Activated CD8-positive, alpha-beta memory T cell treated with anti-CD3 and anti-CD28 coated beads, Interleukin-2, amount 50 U/mL, for 4 hours (primary cell): ENCODE data around the gene CHN2.
A peak's percentile ranks its signal among the peaks of the same experiment; 100 is the strongest.

Experiments used
- DNase-seq: peaks from one replicate; pipeline ENCODE4 v3.0.0-alpha.2; 2020

CHN2 gene

DNA sequence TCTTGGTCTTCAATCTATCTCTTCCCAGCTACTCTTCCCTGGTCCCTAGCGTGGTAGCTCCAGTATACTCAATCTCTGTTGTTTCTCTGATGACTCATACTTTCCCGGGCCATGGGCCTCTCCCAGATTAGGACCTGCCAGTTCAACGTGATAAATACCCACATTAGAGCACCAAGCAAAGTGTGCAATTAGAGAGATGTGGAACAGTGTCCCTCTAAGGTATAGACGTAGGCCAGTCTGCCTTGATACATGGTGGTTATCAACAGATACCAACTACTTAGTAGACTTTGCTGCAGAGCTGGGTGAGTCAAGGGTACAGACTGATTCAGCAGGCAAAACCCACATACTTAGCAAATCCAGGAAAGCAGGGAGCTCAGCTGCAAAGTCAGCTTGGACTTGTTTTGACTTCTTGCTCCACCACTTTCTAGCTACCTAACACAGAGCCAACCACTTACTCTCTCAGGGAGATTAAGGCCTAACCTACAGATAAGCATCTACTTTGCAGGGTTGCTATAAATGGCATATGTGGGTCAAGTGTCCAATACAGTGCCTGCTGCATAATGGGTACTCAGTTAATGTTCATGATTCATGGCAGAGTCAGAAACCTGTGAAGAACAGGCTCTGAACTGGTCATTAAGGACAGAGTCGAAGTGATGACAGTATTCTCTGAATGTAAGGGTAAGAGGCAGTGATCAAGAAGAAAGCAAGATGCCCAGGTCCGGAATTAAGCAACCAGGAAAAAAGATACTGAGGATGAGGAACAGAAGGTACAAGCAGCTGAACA lies 176.1 kb downstream of the CHN2 start:
- no peak for DNase-seq

DNA sequence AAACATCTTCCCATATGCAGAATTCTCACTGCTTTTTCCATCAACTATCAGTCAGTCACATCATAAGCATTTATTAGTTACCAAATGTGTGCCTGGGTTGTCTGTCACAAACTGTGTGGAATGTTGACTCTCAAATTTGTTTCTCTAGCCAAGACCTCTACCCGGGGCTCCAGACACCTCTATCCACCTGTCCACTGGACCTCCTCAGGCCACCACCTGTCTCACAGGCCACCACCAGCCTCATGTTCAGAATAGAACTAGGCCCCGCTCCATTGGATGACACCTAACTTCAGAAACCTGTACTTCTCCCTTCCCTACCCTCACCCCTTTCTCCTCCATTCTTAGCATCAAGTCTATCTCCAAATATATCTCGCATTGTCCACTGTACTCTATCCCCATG lies 176.9 kb downstream of the CHN2 start:
- no peak for DNase-seq

DNA sequence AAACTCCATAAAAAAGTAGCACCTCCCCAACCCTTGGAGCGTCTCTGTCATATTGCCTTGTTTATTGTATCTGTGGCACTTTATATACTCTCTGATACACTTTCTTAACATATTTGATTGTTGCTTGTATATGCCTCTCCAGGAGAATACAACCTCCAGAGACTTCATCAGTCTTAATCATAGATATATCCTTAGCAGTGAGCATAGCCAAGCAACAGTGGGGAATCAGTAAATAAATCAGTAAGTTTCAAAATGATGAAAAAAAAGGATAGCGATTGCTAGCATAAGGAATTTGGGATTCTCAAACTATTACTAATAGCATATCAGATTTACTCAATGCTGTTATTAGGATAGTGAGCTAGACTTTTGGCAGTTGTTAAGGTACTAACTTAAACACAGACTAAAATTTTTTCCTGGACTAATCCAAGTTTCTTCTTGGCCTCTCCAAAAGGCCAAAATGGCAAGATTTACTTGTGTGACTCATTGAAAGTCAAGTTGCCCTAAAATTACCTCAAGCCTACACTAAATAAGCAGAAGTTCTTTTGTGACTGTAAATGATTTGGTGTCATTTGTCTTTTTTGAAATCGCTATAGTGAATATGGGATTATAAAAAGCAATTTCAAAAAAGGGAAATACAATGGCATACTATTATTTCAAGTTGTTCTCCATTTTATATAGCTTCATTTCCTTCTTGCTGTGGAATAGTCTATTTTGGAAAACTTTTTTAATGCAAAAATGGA lies 177.9 kb downstream of the CHN2 start:
- DNase-seq: no peak

- DNase-seq: no peak
Measured at GRCh38 chr7:29375641-29376562, 181.3 kb downstream of the CHN2 start.

DNA sequence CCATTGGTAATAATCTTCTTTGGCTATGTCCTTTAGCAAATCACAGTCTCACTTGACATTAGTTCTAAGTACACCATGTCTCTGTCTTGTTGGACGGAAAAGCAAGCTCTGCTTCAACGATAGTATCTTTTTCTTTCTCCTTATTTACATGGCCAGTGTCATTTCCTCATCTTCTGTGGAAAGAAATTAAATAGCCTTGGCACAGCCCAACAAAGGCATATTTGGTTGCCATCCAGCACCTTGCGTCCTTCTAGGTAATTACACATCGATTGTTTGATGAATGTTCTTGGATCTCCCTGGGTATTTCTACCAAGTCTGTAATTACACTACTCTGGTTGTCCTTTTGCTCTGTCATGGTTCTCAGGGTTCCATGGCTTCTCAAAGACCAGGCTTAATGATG lies 183.1 kb downstream of the CHN2 start:
- DNase-seq: no peak

GRCh38 chr7:29379551-29379950 lies 185.0 kb downstream of the CHN2 start:
- no peak for DNase-seq

DNA sequence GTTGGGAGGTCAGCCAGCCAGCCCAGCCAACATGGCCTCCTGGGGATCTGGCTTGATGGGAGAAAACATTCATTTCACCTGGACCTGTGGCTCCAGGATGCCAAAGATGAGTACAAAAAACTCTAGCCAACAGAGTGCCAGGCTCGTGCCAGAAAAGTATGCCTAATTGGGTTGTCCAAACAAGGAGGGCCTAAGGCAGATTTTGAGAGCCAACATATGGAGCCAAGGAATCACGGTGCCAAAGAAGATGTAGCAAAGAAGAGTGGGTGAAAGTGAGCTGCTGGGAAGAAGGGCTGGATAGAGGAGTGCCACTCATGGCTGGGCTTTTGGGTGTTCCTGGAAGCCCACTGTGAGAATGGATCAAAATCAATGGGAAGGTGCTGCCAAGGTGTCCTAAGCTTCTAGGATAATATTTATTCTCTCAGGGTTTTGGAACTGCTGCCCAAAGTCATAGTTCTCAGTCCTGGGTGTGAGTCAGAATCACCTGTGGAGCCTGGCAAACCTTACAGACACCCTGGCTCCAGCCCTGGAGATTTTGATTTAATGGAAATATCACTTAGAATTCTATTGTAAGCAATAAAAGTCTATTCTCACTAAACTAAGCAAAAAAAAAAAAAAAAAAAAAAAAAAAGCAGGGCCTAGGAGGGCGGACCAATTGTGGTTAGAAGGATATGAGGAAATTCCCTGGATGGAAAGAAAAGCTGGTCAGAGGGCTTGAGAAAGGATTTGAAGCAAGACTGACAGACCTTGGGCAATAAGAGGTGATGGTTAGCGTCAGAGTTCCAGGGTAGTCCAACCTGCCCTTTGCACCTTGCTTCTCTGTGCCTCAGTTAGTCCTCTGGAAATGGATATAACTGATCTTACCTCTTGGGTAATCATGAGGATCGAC lies 186.9 kb downstream of the CHN2 start:
- DNase-seq: no peak

DNA sequence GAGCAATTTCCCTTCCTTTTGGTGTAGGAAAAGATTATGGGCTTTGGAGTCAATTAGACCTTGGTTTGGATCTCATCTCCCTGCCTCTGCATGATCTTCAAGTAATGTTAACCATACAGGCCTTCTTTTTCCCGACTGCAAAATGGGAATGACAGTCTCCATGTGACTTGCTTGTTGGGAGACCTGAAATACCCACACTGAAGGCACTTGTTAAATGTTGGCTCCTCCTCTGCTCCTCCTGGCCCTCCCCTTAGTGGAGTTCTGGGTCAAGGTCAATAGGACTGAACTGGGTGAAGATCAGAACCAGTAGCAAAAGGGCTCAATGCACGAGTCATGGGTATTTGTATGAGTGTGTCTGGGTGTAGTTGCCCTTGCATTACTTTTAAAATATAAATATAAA lies 189.7 kb downstream of the CHN2 start:
- DNase-seq: no peak

DNA sequence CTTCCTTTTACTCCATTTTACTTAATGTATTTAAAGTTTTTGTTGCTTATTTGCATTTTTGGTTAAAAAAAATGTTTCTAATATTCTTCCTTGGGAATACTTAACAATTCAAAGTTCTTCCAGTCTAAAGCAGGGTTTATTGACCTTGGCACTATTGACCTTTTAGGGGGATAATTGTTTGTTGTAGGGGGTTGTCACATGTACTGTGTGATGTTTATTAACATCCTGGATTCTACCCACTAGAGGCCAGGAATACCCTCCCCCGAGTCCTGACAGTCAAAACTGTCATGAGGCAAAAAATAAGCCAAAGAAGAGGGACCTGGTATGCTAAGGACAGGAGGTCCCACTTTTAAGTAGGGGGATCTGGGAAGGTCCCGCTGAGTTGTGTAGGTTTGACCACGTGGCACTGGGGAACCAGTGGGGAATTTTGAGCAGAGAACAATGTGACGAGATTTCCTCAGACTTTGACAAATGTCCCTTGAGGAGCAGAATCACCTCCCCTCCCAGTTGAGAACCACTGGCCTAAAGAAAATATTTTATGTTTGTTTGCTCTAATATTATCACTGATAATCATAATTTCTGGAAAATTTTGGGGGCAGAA lies 190.7 kb downstream of the CHN2 start:
- no peak for DNase-seq

DNA sequence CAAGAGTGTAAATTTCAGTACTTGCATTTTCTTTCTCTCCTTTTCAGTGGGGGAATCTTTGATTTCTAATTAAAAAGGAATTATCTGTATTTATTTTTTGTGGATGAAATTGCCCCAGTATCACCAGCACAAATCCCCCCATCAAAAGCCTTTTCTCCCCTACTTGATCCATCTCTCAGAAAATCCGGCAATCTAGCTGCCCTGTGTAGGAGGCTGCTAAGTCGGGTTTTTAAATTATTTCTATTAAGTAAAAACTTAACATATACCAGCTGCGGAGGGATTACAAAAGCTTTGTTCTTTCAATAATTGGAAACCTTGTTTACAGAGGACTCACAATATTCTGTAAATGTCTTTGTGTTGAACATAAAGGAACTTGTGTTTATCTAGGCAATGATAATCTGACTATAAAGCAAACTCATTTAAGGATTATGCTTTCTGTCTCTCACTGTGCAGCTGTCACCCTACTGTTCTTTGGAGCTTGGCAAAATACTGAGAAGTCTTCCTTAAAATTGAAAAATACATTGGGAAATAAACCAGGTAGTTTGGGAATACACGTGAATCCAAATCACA lies 191.7 kb downstream of the CHN2 start:
- no peak for DNase-seq

DNA sequence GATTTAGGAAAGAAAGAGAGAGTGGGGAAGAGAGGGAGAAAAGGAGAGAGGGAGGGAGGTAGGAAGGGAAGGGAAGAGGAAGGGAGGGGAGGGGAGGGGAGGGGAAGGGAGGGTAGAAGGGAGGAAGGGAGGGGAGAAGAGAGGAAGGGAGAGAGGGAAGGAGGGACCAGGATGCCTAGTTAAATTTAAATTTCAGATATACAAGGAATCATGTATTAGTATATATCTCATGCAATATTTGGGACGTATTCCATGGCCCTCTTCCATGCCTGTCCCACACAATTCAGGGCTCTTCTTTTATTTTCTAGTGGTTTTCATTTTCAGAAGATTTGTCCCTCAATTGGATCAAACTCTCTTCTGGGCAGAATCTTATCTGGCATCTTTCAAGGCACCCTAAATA lies 196.7 kb downstream of the CHN2 start:
- no peak for DNase-seq

GRCh38 chr7:29394321-29394720 lies 199.7 kb downstream of the CHN2 start:
- no peak for DNase-seq

- no peak for DNase-seq
Measured at GRCh38 chr7:29396563-29396962, 202.0 kb downstream of the CHN2 start.

- DNase-seq: no peak
Measured at GRCh38 chr7:29397398-29397797, 202.8 kb downstream of the CHN2 start.

- no peak for DNase-seq
Measured at GRCh38 chr7:29398011-29398410, 203.4 kb downstream of the CHN2 start.

DNA sequence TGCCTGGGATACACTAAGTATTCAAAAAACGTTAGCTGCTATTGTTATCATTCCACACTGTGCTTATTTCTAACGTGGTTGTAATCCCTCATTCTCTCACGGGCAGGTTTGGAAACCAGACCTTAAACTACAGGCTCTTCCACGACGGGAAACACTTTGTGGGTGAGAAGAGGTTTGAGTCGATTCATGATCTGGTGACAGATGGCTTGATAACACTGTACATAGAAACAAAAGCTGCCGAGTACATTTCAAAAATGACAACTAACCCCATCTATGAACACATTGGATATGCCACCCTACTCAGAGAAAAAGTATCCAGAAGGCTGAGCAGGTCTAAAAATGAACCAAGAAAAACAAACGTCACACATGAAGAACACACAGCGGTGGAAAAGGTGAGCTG lies 205.9 kb downstream of the CHN2 start:
- no peak for DNase-seq

DNA sequence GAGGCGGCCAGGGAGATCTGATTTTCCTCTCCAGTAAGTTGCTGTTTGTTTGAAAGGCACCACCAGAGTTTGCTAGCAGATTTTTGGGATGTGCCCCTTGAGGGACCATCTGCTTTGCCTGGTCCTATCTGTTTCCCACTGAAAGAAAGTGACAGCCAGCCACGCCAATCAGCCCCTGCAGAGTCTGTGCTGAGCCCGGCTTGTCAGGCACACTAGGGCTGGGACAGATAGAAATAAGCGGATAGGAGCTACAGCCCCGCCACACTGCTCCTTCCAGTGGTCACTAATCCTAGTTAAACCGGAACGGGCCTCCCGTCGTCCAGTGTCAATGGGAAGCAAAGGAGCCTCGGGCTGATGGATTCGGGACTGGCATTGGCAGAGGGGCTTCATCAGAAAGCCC lies 207.2 kb downstream of the CHN2 start:
- no peak for DNase-seq

DNA sequence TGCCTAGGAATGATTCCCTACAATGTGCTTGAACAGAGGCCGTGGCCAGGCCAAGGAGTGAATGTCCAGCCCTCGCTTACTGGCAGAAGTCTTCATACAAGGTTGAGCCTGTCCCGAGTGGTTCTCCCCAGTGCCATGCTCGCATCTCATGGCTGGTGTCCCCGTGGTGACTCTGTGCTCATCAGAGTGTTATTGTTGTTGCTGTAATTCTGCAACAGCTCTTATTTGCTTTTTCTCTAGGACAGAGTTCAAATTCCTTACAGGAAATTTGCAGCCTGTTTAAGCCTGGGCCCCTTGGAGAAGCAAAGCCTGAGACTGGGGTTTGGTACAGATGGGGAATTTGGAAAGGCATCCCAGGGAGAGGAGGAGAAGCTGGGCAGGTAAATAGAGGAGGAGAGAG lies 211.3 kb downstream of the CHN2 start:
- no peak for DNase-seq

DNA sequence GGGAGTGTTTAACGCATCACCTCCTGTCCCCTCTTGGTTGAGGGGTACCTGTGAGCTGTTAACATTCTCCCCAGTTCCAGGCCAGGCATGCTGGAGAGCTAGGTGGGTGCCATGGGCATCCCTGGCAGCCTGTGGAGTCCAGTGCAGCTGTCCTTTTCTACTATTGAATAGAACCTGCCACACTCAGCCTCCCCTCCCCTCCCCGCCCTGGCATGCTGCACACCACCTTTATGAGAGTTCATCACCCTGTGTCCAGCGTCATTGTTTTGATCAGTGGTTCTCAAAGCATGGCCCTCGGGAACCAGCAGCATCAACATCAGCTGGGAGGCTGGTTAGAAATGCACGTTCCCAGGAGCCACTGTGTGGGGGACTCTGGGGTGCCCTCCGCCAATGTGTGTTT lies 211.8 kb downstream of the CHN2 start:
- no peak for DNase-seq

DNA sequence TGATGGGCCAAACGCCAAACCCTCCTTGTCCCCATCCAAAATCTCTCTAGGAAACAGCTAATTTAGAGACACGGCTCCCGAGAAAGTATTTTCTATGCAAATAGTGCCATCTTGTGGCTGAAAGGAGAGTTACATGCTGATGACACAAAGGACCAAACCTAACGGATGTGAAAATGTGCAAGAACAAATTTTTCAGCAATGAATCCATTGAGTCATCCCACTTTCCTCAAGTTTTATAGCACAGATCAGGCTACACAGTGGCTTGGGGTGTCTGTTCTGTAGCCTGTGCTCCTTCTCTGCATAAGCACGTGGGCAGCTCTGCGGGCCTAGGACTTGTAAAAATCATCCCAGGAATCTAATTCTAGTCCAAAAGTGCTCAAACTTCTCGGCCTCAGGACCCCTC lies 214.3 kb downstream of the CHN2 start:
- peak; percentile 38 for DNase-seq

GRCh38 chr7:29410996-29411395 lies 216.4 kb downstream of the CHN2 start:
- DNase-seq: no peak

DNA sequence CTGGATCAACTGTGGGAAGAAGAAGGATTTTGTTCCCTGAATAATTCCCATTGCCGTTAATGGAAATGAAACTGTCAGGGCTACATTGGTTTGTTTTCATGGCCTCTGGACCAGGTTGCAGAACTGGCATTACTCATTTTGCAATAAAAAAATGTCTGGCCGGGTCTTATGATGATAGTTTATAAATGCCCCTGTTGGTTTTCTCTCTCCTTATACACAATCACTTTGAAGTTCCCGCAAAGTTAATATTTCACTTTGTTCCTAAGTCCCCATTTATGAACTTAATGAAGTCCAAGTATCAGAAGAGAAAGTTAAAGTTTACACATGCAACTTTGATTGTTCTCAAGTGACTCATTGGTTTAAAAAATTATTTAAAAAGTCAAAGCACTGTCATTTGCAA lies 218.3 kb downstream of the CHN2 start:
- no peak for DNase-seq
